ENCODE measurements around the gene PLB1.

DNA sequence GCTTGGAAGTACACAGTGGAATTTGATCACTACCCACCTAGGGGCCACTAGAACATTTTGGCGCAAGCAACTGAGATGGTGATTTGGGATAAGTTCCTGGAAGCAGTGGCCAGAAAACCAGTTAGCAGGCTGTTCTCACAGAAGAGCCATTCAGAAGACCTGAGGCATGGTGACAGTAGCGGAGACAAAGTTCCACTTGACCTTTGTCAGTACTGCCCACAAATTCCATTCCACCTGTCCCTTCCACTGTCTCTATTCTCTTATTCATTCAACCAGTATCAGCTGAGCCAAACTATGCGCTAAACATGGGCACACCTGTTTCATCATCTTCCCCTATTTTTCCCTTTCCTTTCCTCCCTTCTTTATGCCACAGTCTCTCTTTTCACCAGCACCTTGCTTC lies 196.6 kb downstream of the PLB1 start:
- TF ChIP-seq, protein P1, sequence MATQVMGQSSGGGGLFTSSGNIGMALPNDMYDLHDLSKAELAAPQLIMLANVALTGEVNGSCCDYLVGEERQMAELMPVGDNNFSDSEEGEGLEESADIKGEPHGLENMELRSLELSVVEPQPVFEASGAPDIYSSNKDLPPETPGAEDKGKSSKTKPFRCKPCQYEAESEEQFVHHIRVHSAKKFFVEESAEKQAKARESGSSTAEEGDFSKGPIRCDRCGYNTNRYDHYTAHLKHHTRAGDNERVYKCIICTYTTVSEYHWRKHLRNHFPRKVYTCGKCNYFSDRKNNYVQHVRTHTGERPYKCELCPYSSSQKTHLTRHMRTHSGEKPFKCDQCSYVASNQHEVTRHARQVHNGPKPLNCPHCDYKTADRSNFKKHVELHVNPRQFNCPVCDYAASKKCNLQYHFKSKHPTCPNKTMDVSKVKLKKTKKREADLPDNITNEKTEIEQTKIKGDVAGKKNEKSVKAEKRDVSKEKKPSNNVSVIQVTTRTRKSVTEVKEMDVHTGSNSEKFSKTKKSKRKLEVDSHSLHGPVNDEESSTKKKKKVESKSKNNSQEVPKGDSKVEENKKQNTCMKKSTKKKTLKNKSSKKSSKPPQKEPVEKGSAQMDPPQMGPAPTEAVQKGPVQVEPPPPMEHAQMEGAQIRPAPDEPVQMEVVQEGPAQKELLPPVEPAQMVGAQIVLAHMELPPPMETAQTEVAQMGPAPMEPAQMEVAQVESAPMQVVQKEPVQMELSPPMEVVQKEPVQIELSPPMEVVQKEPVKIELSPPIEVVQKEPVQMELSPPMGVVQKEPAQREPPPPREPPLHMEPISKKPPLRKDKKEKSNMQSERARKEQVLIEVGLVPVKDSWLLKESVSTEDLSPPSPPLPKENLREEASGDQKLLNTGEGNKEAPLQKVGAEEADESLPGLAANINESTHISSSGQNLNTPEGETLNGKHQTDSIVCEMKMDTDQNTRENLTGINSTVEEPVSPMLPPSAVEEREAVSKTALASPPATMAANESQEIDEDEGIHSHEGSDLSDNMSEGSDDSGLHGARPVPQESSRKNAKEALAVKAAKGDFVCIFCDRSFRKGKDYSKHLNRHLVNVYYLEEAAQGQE (IDR thresholded peaks at IDR 0.05; ENCODE audit: unreplicated experiment), result no peak
- no peak for TF ChIP-seq NANOG (IDR thresholded peaks at IDR 0.05; ENCODE audit: borderline replicate concordance)
- TF ChIP-seq, protein P2, sequence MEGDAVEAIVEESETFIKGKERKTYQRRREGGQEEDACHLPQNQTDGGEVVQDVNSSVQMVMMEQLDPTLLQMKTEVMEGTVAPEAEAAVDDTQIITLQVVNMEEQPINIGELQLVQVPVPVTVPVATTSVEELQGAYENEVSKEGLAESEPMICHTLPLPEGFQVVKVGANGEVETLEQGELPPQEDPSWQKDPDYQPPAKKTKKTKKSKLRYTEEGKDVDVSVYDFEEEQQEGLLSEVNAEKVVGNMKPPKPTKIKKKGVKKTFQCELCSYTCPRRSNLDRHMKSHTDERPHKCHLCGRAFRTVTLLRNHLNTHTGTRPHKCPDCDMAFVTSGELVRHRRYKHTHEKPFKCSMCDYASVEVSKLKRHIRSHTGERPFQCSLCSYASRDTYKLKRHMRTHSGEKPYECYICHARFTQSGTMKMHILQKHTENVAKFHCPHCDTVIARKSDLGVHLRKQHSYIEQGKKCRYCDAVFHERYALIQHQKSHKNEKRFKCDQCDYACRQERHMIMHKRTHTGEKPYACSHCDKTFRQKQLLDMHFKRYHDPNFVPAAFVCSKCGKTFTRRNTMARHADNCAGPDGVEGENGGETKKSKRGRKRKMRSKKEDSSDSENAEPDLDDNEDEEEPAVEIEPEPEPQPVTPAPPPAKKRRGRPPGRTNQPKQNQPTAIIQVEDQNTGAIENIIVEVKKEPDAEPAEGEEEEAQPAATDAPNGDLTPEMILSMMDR (conservative IDR thresholded peaks at IDR 0.05; ENCODE audit: low read depth in 2 of 2), result no peak
- TF ChIP-seq EZH2 (IDR thresholded peaks at IDR 0.05; ENCODE audit: low read depth, unreplicated experiment), result no peak
- no peak for TF ChIP-seq EZH2phosphoT487 (IDR thresholded peaks at IDR 0.05; ENCODE audit: unreplicated experiment)
